H1 (cell line): ENCODE data around the gene CBFB. TPM values are rescaled to one million over a fixed set of nuclear protein-coding genes. Genes with fewer than 3 reads are reported as not detected.

Source experiments
- CTCF ChIA-PET: fragments of 300-600 bp; sonication (Branson Sonifier 250); formaldehyde crosslinking; loops from one replicate; lab custom pipeline; 2021; ENCODE audit not compliant: partially characterized antibody; lab: Charles Lee
- POLR2A ChIA-PET: fragments of 300-600 bp; sonication (Branson Sonifier 250); formaldehyde crosslinking; loops from one replicate; lab custom pipeline; 2021; ENCODE audit warnings: inconsistent platforms; ENCODE audit not compliant: partially characterized antibody; lab: Charles Lee
- DNase-seq, 2 experiments: peaks; one replicate each; pipeline versions ENCODE4 v3.0.0 to v3.0.0-alpha.2; 2010 to 2022; ENCODE audit warnings: low spot score in 2 of 2, low read depth in 1 of 2, mixed read lengths in 1 of 2
- FAIRE-seq: peaks from 2 replicates; lab custom pipeline; 2011; peaks lifted over from hg19 to GRCh38; lab: Jason Lieb, UNC
- H2AFZ ChIP-seq: 2 replicates; pipeline ENCODE4 v1.8.1; 2012; ENCODE audit warnings: low read length, inconsistent platforms
- H2AK5ac ChIP-seq: 2 replicates; pipeline ENCODE4 v1.6.1; 2013; ENCODE audit warnings: low read depth, low read length
- H2BK120ac ChIP-seq: replicated peaks from 2 replicates; pipeline ENCODE3; 2013; ENCODE audit warnings: low read depth, low read length, inconsistent platforms
- H2BK12ac ChIP-seq: 2 replicates; pipeline ENCODE4 v1.6.1; 2013; ENCODE audit warnings: low read depth, low read length
- H2BK15ac ChIP-seq: 2 replicates; pipeline ENCODE4 v1.6.1; 2013; ENCODE audit warnings: low read length
- H2BK20ac ChIP-seq: 2 replicates; pipeline ENCODE4 v1.6.1; 2013; ENCODE audit warnings: low read length
- H2BK5ac ChIP-seq: 2 replicates; pipeline ENCODE4 v1.6.1; 2013; ENCODE audit warnings: low read depth, low read length
- H3K14ac ChIP-seq: 2 replicates; pipeline ENCODE4 v1.6.1; 2013; ENCODE audit warnings: inconsistent platforms; ENCODE audit not compliant: insufficient read length
- H3K18ac ChIP-seq: 2 replicates; pipeline ENCODE4 v1.6.1; 2013; ENCODE audit warnings: low read length; ENCODE audit errors: extremely low read depth
- H3K23ac ChIP-seq: 2 replicates; pipeline ENCODE4 v1.6.1; 2013; ENCODE audit warnings: inconsistent platforms; ENCODE audit not compliant: insufficient read length
- H3K23me2 ChIP-seq: 2 replicates; pipeline ENCODE4 v1.6.1; 2013; ENCODE audit warnings: low read depth, low read length
- H3K27ac ChIP-seq: 2 replicates; pipeline ENCODE4 v1.6.1; 2011; ENCODE audit warnings: low read depth, low read length, inconsistent platforms
- H3K27me3 ChIP-seq, 4 experiments: replicated peaks in 1 of 4; 1 replicate in 1 of 4; 2 replicates in 3 of 4; pipeline versions ENCODE4 v1.6.1 to v1.8.1; 2011 to 2013; ENCODE audit warnings: low read length in 3 of 4, mild to moderate bottlenecking in 3 of 4, inconsistent platforms in 2 of 4, mixed read lengths in 2 of 4, moderate library complexity in 1 of 4; ENCODE audit not compliant: control insufficient read depth in 3 of 4, insufficient read depth in 3 of 4; ENCODE audit errors: extremely low read depth in 1 of 4
- H3K36me3 ChIP-seq, 4 experiments: 2 replicates each; pipeline versions ENCODE4 v1.6.1 to v1.8.1; 2011 to 2013; ENCODE audit warnings: mild to moderate bottlenecking in 4 of 4, low read length in 3 of 4, moderate library complexity in 2 of 4, control low read depth in 1 of 4, inconsistent platforms in 1 of 4; ENCODE audit not compliant: insufficient read depth in 4 of 4, control insufficient read depth in 2 of 4
- H3K4ac ChIP-seq: replicated peaks from 2 replicates; pipeline ENCODE3; 2013; ENCODE audit warnings: low read length, low read depth, mixed read lengths, inconsistent platforms; ENCODE audit not compliant: insufficient read length
- H3K4me1 ChIP-seq, 4 experiments: replicated peaks in 1 of 4; 1 replicate in 1 of 4; 2 replicates in 3 of 4; pipeline versions ENCODE4 v1.6.1 to v1.8.1; 2011 to 2013; ENCODE audit warnings: low read length in 3 of 4, inconsistent platforms in 2 of 4, mixed read lengths in 1 of 4; ENCODE audit not compliant: insufficient read depth in 4 of 4, control insufficient read depth in 3 of 4
- H3K4me2 ChIP-seq, 2 experiments: 2 replicates each; pipeline versions ENCODE4 v1.6.1 to v1.8.1; 2011 to 2013; ENCODE audit warnings: low read depth in 2 of 2, low read length in 2 of 2, control low read depth in 1 of 2, inconsistent platforms in 1 of 2, mild to moderate bottlenecking in 1 of 2; ENCODE audit not compliant: insufficient read depth in 1 of 2
- H3K4me3 ChIP-seq, 4 experiments: fragments of 200-600, 300-600 bp in 1 of 4; sonication (generic), shearing (Covaris generic), sonication (Bioruptor Twin) in 1 of 4; 2 replicates each; pipeline versions ENCODE4 v1.5.1 to v1.8.1; 2011 to 2016; ENCODE audit warnings: low read length in 4 of 4, low read depth in 3 of 4, control low read depth in 2 of 4, inconsistent platforms in 2 of 4, mild to moderate bottlenecking in 2 of 4, mixed read lengths in 1 of 4, moderate library complexity in 1 of 4; ENCODE audit not compliant: insufficient read depth in 2 of 4; ENCODE audit errors: extremely low read depth in 1 of 4
- H3K56ac ChIP-seq: replicated peaks from 2 replicates; pipeline ENCODE3; 2013; ENCODE audit warnings: low read depth, mild to moderate bottlenecking, mixed read lengths, low read length, inconsistent platforms; ENCODE audit not compliant: insufficient read length
- H3K79me1 ChIP-seq: 2 replicates; pipeline ENCODE4 v1.6.1; 2013; ENCODE audit warnings: low read depth, low read length, control low read depth
- H3K79me2 ChIP-seq, 2 experiments: 2 replicates each; pipeline versions ENCODE4 v1.6.1 to v1.8.1; 2012 to 2013; ENCODE audit warnings: low read length in 2 of 2, mild to moderate bottlenecking in 2 of 2, inconsistent platforms in 1 of 2; ENCODE audit not compliant: insufficient read depth in 2 of 2, control insufficient read depth in 1 of 2
- H3K9ac ChIP-seq, 4 experiments: replicated peaks in 1 of 4; 1 replicate in 1 of 4; 2 replicates in 3 of 4; pipeline versions ENCODE4 v1.6.1 to v1.8.1; 2011 to 2013; ENCODE audit warnings: low read depth in 3 of 4, low read length in 3 of 4, control low read depth in 2 of 4, mild to moderate bottlenecking in 2 of 4, moderate library complexity in 2 of 4, inconsistent platforms in 1 of 4; ENCODE audit errors: extremely low read depth in 1 of 4
- H3K9me3 ChIP-seq, 2 experiments: 2 replicates each; pipeline versions ENCODE4 v1.6.1 to v1.8.1; 2012 to 2013; ENCODE audit warnings: mild to moderate bottlenecking in 2 of 2, moderate library complexity in 2 of 2, control low read depth in 1 of 2, inconsistent platforms in 1 of 2, low read depth in 1 of 2, low read length in 1 of 2, mixed read lengths in 1 of 2; ENCODE audit not compliant: insufficient read depth in 2 of 2
- H4K20me1 ChIP-seq, 2 experiments: replicated peaks in 1 of 2; 2 replicates each; pipeline versions ENCODE3 to v1.8.1; 2011 to 2013; ENCODE audit warnings: inconsistent platforms in 2 of 2, low read length in 2 of 2, mild to moderate bottlenecking in 1 of 2; ENCODE audit not compliant: insufficient read depth in 2 of 2, control insufficient read depth in 1 of 2
- H4K5ac ChIP-seq: 2 replicates; pipeline ENCODE4 v1.6.1; 2013; ENCODE audit warnings: low read length, low read depth, mixed read lengths, inconsistent platforms; ENCODE audit not compliant: insufficient read length
- H4K8ac ChIP-seq: 2 replicates; pipeline ENCODE4 v1.8.0; 2013; ENCODE audit warnings: mild to moderate bottlenecking, moderate library complexity, low read length, inconsistent platforms; ENCODE audit not compliant: insufficient read depth; ENCODE audit errors: extremely low read depth
- H4K91ac ChIP-seq: replicated peaks from 2 replicates; pipeline ENCODE3; 2013; ENCODE audit warnings: low read length, mixed read lengths, inconsistent platforms; ENCODE audit not compliant: insufficient read length
- BACH1 ChIP-seq: IDR thresholded peaks from 2 replicates; pipeline ENCODE4 v1.6.1; 2012; ENCODE audit warnings: low read length, improper control_type of control experiment
- FOSL1 ChIP-seq: IDR thresholded peaks from 2 replicates; pipeline ENCODE4 v1.6.1; 2011; ENCODE audit warnings: mild to moderate bottlenecking, low read depth, low read length, moderate library complexity; ENCODE audit not compliant: insufficient read depth
- HDAC2 ChIP-seq, 2 experiments: fragments of 300-600 bp in 1 of 2; sonication (generic) in 1 of 2; IDR thresholded peaks; 2 replicates each; pipeline ENCODE4 v1.6.1; 2011 to 2012; ENCODE audit warnings: low read depth in 2 of 2, low read length in 2 of 2, mild to moderate bottlenecking in 2 of 2, moderate library complexity in 2 of 2, borderline replicate concordance in 1 of 2, inconsistent platforms in 1 of 2
- JUND ChIP-seq: IDR thresholded peaks from 2 replicates; pipeline ENCODE4 v1.6.1; 2011; ENCODE audit warnings: mild to moderate bottlenecking, improper control_type of control experiment, low read length
- KDM1A ChIP-seq: fragments of 200-600, 300-600 bp; sonication (generic); IDR thresholded peaks from 2 replicates; pipeline ENCODE4 v1.7.1; 2016; ENCODE audit warnings: mild to moderate bottlenecking, low read length, borderline replicate concordance
- KDM4A ChIP-seq: IDR thresholded peaks from one replicate; pipeline ENCODE4 v1.7.1; 2012; ENCODE audit warnings: low read depth, mild to moderate bottlenecking, moderate library complexity, low read length, inconsistent platforms; ENCODE audit not compliant: severe bottlenecking
- POU5F1 ChIP-seq: IDR thresholded peaks from 2 replicates; pipeline ENCODE4 v1.6.1; 2011; ENCODE audit warnings: low read depth, mild to moderate bottlenecking, low read length, moderate library complexity
- SIX5 ChIP-seq: IDR thresholded peaks from 2 replicates; pipeline ENCODE4 v1.6.1; 2011; ENCODE audit warnings: mild to moderate bottlenecking, low read depth, low read length
- TAF7 ChIP-seq: optimal IDR thresholded peaks from 2 replicates; pipeline ENCODE3; 2011; ENCODE audit warnings: low read depth, mild to moderate bottlenecking, inconsistent platforms, low read length, moderate library complexity, borderline replicate concordance
- WGBS, 2 experiments: shearing (Covaris generic) in 1 of 2; methylation state at CpG; one replicate each; pipeline versions ENCODE4 v1.1.6 to v1.1.7; 2013 to 2015; ENCODE audit warnings: low lambda C conversion rate in 2 of 2, mixed read lengths in 2 of 2, inconsistent platforms in 1 of 2, low coverage in 1 of 2, missing lambda C conversion rate in 1 of 2; ENCODE audit not compliant: insufficient replicate concordance in 2 of 2, insufficient coverage in 1 of 2, insufficient read length in 1 of 2; ENCODE audit errors: extremely low coverage in 1 of 2, missing lambda C conversion rate in 1 of 2; 5-methylcytosine and 5-hydroxymethylcytosine counted together
- polyA plus RNA-seq, 7 experiments: library from polyadenylated mRNA; depleted of rRNA in 3 of 7; stranded (reverse) in 5 of 7; unstranded in 2 of 7; fragments of >200 nt in 5 of 7; fragments of 200-250 nt in 2 of 7; gene quantifications; 1 replicate in 5 of 7; 2 replicates in 1 of 7; 4 replicates in 1 of 7; pipeline versions ENCODE4 v1.2.1 to v1.2.3, GENCODE V29; 2011 to 2013; ENCODE audit warnings: missing spikeins in 2 of 7, mixed read lengths in 2 of 7
- total RNA-seq: library from RNA; stranded (reverse); fragmentation: NEBNext Ultra II Directional; extraction: Animal tissue kit (Norgen Biotek cat#: 25700); gene quantifications from 2 replicates; pipeline ENCODE4 v1.2.1, GENCODE V29; 2021
- TF ChIP-seq, protein P1 (sequence below): IDR thresholded peaks from 2 replicates; pipeline ENCODE4 v1.6.1; 2011; ENCODE audit warnings: low read depth, mild to moderate bottlenecking, low read length; ENCODE audit not compliant: insufficient read depth
- TF ChIP-seq, protein P2 (sequence below): IDR thresholded peaks from 2 replicates; pipeline ENCODE4 v1.6.1; 2012; ENCODE audit warnings: low read length, inconsistent platforms

The CBFB gene
- total and polyA plus RNA-seq, 2 of the 8 experiments (the other 6 are each of a cell fraction or from before 2014, with no cell fraction given) = 11.5 to 31.6 TPM

DNA sequence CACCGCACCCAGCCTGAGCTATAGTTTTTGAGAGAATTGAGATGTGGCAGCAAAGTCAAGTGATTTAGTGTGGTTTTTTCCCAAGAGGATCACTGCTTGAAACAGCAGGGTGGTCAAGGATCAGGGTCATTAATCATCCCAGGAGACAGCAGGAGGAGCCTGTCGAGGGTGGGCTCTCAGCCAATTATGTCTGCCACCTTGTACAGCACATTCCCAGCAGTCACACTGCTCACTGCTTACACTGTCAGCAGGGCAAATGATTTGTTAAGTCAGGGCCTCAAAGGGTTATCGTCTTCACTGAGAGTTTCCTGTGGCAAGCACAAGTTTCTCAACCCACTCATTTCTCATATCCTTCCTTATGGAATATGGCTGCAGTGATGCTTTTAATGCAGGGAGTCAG lies 108.7 kb downstream of the CBFB start:
- Histone ChIP-seq H2AFZ (no peak overlapping the region), H2BK15ac (no peak overlapping the region), H4K8ac (no peak overlapping the region), H3K18ac (no peak overlapping the region), H2AK5ac (no peak overlapping the region), H4K5ac (no peak overlapping the region), H2BK120ac (no peak overlapping the region), H2BK12ac (no peak overlapping the region), H3K23ac (no peak overlapping the region), H3K56ac (no peak overlapping the region), H3K79me2 (no peaks in the 10 kb centered on the region), H3K4ac (no peak overlapping the region), H3K23me2 (no peaks in the 10 kb centered on the region), H3K4me2 (no peak overlapping the region), H2BK20ac (no peak overlapping the region), H3K9me3 (no peaks in the 10 kb centered on the region), H3K79me1 (no peaks in the 10 kb centered on the region; the same call in 1 of the 2 replicates), H3K27me3 (no peaks in the 10 kb centered on the region), H3K9ac (no peak overlapping the region), H2BK5ac (no peak overlapping the region), H3K36me3 (peaks cover 21 to 58% (median 36%) of the 10 kb centered on the region in 4 experiments), H3K4me1 (no peaks in the 10 kb centered on the region), H3K14ac (no peak overlapping the region), H3K27ac (no peak overlapping the region), H3K4me3 (no peak overlapping the region), H4K20me1 (peaks cover 0 to 1% of the 10 kb centered on the region in 2 experiments), H4K91ac (no peak overlapping the region)
- no peak for DNase-seq
- WGBS, 2 experiments = 88% methylated on average over 3 of the region's 3 CpGs; no CpG with 5 or more reads in 1 of the 2 experiments
- FAIRE-seq = no peak
- TF ChIP-seq FOSL1 (no peak), POU5F1 (no peak), SIX5 (no peak), KDM1A (no peak), KDM4A (no peak), BACH1 (no peak), HDAC2 (IDR thresholded peaks at IDR 0.05; ENCODE audit: borderline replicate concordance in 1 of 2, low read depth in 2 of 2, low read length in 2 of 2) (no peak), TAF7 (no peak), JUND (no peak)
- TF ChIP-seq, protein P1, sequence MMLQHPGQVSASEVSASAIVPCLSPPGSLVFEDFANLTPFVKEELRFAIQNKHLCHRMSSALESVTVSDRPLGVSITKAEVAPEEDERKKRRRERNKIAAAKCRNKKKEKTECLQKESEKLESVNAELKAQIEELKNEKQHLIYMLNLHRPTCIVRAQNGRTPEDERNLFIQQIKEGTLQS = no peak
- TF ChIP-seq, protein P2, sequence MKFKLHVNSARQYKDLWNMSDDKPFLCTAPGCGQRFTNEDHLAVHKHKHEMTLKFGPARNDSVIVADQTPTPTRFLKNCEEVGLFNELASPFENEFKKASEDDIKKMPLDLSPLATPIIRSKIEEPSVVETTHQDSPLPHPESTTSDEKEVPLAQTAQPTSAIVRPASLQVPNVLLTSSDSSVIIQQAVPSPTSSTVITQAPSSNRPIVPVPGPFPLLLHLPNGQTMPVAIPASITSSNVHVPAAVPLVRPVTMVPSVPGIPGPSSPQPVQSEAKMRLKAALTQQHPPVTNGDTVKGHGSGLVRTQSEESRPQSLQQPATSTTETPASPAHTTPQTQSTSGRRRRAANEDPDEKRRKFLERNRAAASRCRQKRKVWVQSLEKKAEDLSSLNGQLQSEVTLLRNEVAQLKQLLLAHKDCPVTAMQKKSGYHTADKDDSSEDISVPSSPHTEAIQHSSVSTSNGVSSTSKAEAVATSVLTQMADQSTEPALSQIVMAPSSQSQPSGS = no peak
- ChIA-PET POLR2A (no interaction called here), CTCF (interaction anchor here (0.5 to 5.3 kb wide), 9 partner anchors 10 to 183 kb away, joined by 3 to 25 read pairs (median 3); partner anchors contain the start of gene NOL3)
